A673 (cell line): Measurements from ENCODE around the gene FAM163B. TPM values are rescaled to one million over a fixed set of nuclear protein-coding genes. Genes with fewer than 3 reads are reported as not detected.
A peak's percentile ranks its signal among the peaks of the same experiment; 100 is the strongest.

ENCODE experiments used
- BruUV-seq: library from RNA; stranded (reverse); fragments of 400-500 nt; replicated peaks from 2 replicates; lab custom pipeline; 2021; lab: Mats Ljungman, UMichigan
- CTCF ChIA-PET: fragments of 300-600 bp; sonication (Branson Sonifier 250); formaldehyde crosslinking; loops from one replicate; lab custom pipeline; 2022; ENCODE audit warnings: antibody characterized with exemption; lab: Charles Lee
- POLR2A ChIA-PET: fragments of 300-600 bp; sonication (Branson Sonifier 250); formaldehyde crosslinking; loops from one replicate; lab custom pipeline; 2022; ENCODE audit warnings: antibody characterized with exemption; ENCODE audit not compliant: low non-redundant PET; lab: Charles Lee
- DNase-seq: peaks from one replicate; pipeline ENCODE4 v3.0.0-alpha.2; 2015; ENCODE audit warnings: low spot score
- H3K27ac ChIP-seq: fragments of 200-600 bp; sonication (generic); 2 replicates; pipeline ENCODE4 v1.5.1; 2016; ENCODE audit warnings: mixed run types, low read depth, mild to moderate bottlenecking, mixed read lengths, antibody characterized with exemption, low read length; ENCODE audit not compliant: poor library complexity, severe bottlenecking
- H3K27me3 ChIP-seq: fragments of 200-600 bp; sonication (generic); replicated peaks from 2 replicates; pipeline ENCODE4 v1.6.1; 2017; ENCODE audit warnings: mixed run types, low read depth, mild to moderate bottlenecking, mixed read lengths, antibody characterized with exemption, low read length; ENCODE audit not compliant: insufficient read depth, poor library complexity
- H3K36me3 ChIP-seq: fragments of 200-600 bp; sonication (generic); 2 replicates; pipeline ENCODE4 v1.6.1; 2016; ENCODE audit warnings: mixed run types, mild to moderate bottlenecking, mixed read lengths, antibody characterized with exemption, low read length; ENCODE audit not compliant: insufficient read depth, poor library complexity, severe bottlenecking
- H3K4me1 ChIP-seq: fragments of 200-600 bp; sonication (generic); 2 replicates; pipeline ENCODE4 v1.6.1; 2017; ENCODE audit warnings: mixed run types, mild to moderate bottlenecking, mixed read lengths, antibody characterized with exemption, low read length; ENCODE audit not compliant: insufficient read depth, poor library complexity, severe bottlenecking
- H3K4me3 ChIP-seq: fragments of 200-600 bp; sonication (generic); 2 replicates; pipeline ENCODE4 v1.5.1; 2016; ENCODE audit warnings: low read depth, mixed run types, mild to moderate bottlenecking, mixed read lengths, low read length; ENCODE audit not compliant: poor library complexity, severe bottlenecking
- H3K9me3 ChIP-seq: fragments of 200-600 bp; sonication (generic); 2 replicates; pipeline ENCODE4 v1.6.1; 2016; ENCODE audit warnings: mixed run types, low read depth, mild to moderate bottlenecking, mixed read lengths, antibody characterized with exemption, low read length; ENCODE audit not compliant: poor library complexity, severe bottlenecking
- CTCF ChIP-seq: fragments of 300-800, 200-600 bp; sonication (generic); conservative IDR thresholded peaks from 2 replicates; pipeline ENCODE4 v1.5.1; 2017; ENCODE audit warnings: low read depth, mild to moderate bottlenecking, antibody characterized with exemption, low read length, moderate library complexity, mixed read lengths
- EZH2 ChIP-seq: fragments of 200-600 bp; sonication (generic); IDR thresholded peaks from 2 replicates; pipeline ENCODE4 v1.6.1; 2017; ENCODE audit warnings: borderline replicate concordance, low read depth, mild to moderate bottlenecking, mixed read lengths, antibody characterized with exemption, low read length; ENCODE audit not compliant: poor library complexity, severe bottlenecking
- intact Hi-C: fragments of 100-400 bp; cut with micrococcal nuclease; formaldehyde crosslinking; loops from one replicate; pipeline ENCODE4 v1.10.0; 2022; ENCODE audit not compliant: unreplicated experiment
- total RNA-seq: library from RNA; stranded (reverse); gene quantifications from 2 replicates; pipeline ENCODE4 v1.2.3, GENCODE V29; 2021

Gene FAM163B
- total RNA-seq, 1 experiment from 2014 or later, result not detected

- H3K4me3 ChIP-seq, result no peak overlapping the region
- H3K27me3 ChIP-seq, result no peaks in the 10 kb centered on the region
- no TSS peak for BruUV-seq
- DNase-seq, result no peak
- intact Hi-C loops, result no loop called here
- ChIA-PET POLR2A (interaction anchor here (0.7 kb wide), 1 partner anchor 223 kb away, joined by 5 read pairs; no protein-coding TSS in a partner anchor), CTCF (no interaction called here)
- H3K27ac ChIP-seq, result peak overlapping the region; percentile 67
- peaks cover 19% of the 10 kb centered on the region for H3K4me1 ChIP-seq
- TF ChIP-seq EZH2, result no peak
- no peak for TF ChIP-seq CTCF
- no peaks in the 10 kb centered on the region for H3K9me3 ChIP-seq
- no peaks in the 10 kb centered on the region for H3K36me3 ChIP-seq
These were observed 81.7 kb downstream of the FAM163B start for GRCh38 chr9:133527444-133527920.

Other genes with a start within 250 kb of the FAM163B start
- 201 and 214 TPM in 2 replicates for gene SURF4, start 233.3 kb downstream of the FAM163B start, total RNA-seq
- gene STKLD1, start 233.0 kb downstream of the FAM163B start, total RNA-seq, result 0.52 and 1.5 TPM in 2 replicates
- gene REXO4, start 191.4 kb downstream of the FAM163B start, total RNA-seq, result 32.0 and 35.9 TPM in 2 replicates
- gene ADAMTS13, start 187.0 kb downstream of the FAM163B start, total RNA-seq, result 1.3 and 3.1 TPM in 2 replicates
- 7.8 and 10.6 TPM in 2 replicates for gene CACFD1, start 149.4 kb downstream of the FAM163B start, total RNA-seq
- gene SLC2A6, start 130.3 kb downstream of the FAM163B start, total RNA-seq, result 1.8 and 2.7 TPM in 2 replicates
- not detected in 2 replicates for gene MYMK, start 84.4 kb downstream of the FAM163B start, total RNA-seq
- 0.06 TPM in 1 of 2 replicates, not detected in the other for gene ADAMTSL2, start 74.7 kb downstream of the FAM163B start, total RNA-seq
- not detected in 2 replicates for gene DBH, start 27.0 kb upstream of the FAM163B start, total RNA-seq
- gene SARDH, start 129.0 kb upstream of the FAM163B start, total RNA-seq, result 0.37 and 1.0 TPM in 2 replicates